ENCODE measurements around the gene CIDEB.

Gene CIDEB

DNA sequence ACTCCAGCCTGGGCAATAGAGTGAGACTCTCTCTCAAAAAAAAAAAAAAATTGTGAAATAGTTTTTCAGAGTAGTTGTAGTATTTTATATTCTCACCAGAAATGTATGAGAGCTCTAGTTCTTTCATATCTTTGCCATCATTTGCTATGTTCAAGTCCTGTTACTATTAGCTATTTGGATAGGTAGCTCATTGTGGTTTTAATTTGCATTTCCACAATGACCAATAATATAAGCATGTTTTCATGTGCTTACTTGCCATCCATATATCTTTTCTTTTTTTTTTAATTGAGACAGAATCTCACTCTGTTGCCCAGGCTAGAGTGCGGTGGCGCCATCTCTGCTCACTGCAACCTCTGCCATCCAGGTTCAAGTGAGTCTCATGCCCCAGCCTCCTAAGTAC lies 40.4 kb upstream of the CIDEB start:
- TF ChIP-seq, protein P1, sequence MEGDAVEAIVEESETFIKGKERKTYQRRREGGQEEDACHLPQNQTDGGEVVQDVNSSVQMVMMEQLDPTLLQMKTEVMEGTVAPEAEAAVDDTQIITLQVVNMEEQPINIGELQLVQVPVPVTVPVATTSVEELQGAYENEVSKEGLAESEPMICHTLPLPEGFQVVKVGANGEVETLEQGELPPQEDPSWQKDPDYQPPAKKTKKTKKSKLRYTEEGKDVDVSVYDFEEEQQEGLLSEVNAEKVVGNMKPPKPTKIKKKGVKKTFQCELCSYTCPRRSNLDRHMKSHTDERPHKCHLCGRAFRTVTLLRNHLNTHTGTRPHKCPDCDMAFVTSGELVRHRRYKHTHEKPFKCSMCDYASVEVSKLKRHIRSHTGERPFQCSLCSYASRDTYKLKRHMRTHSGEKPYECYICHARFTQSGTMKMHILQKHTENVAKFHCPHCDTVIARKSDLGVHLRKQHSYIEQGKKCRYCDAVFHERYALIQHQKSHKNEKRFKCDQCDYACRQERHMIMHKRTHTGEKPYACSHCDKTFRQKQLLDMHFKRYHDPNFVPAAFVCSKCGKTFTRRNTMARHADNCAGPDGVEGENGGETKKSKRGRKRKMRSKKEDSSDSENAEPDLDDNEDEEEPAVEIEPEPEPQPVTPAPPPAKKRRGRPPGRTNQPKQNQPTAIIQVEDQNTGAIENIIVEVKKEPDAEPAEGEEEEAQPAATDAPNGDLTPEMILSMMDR (conservative IDR thresholded peaks at IDR 0.05; ENCODE audit: control insufficient read depth, insufficient read depth, low read depth, low read length) = no peak
- no peak for DNase-seq (ENCODE audit: low read depth)
- no peak overlapping the region for H3K4me3 ChIP-seq (ENCODE audit: control insufficient read depth, low read depth, low read length)

DNA sequence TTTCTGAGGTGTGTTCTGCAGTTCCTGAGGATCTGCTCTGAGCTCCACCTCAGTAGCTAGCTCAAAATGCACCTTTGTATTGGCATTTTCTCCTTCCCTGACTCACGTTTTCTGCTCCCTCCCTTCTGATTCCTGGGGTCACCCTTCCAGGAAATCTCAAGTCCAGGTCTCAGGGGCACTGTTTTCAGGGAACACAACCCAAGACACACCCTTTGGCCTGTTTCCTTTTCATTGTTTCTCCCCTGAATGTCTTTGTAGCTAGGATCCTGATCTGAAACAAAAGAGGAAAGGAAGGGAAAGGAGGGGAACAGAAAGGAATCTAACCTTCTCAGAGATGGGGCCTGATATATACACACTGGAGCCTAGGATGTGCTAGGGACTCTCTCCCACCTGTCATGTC lies 39.4 kb upstream of the CIDEB start:
- DNase-seq (ENCODE audit: low read depth) = no peak
- H3K4me3 ChIP-seq (ENCODE audit: control insufficient read depth, low read depth, low read length) = no peak overlapping the region
- TF ChIP-seq, protein P1 (conservative IDR thresholded peaks at IDR 0.05; ENCODE audit: control insufficient read depth, insufficient read depth, low read depth, low read length) = no peak

DNA sequence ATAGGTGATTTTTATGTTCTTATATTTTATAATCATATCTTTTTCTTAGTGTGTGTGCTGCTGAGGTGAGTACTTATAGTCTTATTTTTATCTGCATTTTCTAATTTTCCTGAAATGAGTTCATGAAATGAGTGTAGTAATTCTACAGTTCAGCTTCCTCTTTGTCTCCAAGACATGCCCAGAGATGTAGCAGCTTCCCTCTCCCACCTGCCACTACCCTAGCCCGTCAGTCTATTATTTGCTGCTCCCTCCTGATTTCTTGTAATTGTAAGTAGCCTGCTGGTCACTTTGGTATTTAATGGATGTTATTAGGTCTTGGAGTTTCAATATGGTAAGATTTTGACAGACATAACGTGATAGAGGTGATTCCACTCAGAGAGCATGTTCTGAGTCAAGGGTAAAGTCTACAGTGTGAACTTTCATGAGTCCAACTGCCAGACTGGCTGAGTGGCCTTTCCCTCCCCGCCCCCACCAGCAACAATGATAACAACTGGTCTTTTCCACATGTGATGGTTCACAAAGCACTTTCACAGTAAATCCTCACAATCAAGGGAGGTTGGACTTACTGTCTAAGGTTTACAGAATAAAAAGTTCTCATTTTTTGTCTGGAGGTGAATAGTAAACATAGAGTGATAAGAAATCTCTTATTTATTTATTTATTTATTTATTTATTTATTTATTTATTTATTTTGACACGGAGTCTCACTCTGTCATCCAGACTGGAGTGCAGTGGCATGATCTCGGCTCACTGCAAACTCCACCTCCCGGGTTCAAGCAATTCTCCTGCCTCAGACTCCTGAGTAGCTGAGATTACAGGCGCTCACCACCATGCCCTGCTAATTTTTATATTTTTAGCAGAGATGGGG lies 36.3 kb upstream of the CIDEB start:
- DNase-seq (ENCODE audit: low read depth) = no peak
- H3K4me3 ChIP-seq (ENCODE audit: control insufficient read depth, low read depth, low read length) = no peak overlapping the region
- TF ChIP-seq, protein P1 (conservative IDR thresholded peaks at IDR 0.05; ENCODE audit: control insufficient read depth, insufficient read depth, low read depth, low read length) = no peak

DNA sequence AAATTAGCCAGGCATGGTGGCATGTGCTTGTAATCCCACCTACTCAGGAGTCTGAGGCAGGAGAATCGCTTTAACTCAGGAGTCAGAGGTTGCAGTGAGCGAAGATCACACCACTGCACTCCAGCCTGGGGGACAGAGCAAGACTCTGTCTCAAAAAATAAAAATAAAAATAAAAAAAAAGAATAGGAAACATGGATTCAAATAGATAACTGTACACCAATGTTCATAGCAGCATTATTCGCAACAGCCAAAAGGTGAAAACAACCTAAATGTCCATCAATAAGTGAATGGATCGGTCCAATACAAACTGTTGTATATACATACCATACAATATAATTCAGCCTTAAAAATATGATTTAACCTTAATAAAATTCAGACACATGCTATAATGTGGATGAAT lies 35.1 kb upstream of the CIDEB start:
- DNase-seq (ENCODE audit: low read depth) = no peak
- no peak overlapping the region for H3K4me3 ChIP-seq (ENCODE audit: control insufficient read depth, low read depth, low read length)
- TF ChIP-seq, protein P1 (conservative IDR thresholded peaks at IDR 0.05; ENCODE audit: control insufficient read depth, insufficient read depth, low read depth, low read length) = no peak

DNA sequence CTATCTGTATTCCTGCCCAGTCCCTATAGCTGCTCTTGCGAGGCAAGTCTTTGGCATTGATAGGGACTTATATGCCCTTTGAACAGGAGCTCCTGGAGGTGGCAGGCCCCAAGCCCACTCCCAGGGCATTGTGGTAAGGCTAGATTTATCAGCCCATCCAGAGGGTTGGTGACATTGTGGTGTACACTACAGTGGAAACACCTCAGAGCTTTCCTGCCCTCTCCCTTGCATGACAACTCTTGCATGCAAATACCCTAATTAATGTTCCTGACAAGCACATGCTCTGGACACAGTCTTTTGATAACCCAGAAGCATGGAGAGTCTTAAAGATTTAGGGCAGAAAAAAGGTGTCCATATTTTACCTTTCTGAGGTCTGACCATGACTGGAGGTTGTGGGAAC lies 32.8 kb upstream of the CIDEB start:
- TF ChIP-seq, protein P1 (conservative IDR thresholded peaks at IDR 0.05; ENCODE audit: control insufficient read depth, insufficient read depth, low read depth, low read length) = no peak
- no peak for DNase-seq (ENCODE audit: low read depth)
- H3K4me3 ChIP-seq (ENCODE audit: control insufficient read depth, low read depth, low read length) = no peak overlapping the region

DNA sequence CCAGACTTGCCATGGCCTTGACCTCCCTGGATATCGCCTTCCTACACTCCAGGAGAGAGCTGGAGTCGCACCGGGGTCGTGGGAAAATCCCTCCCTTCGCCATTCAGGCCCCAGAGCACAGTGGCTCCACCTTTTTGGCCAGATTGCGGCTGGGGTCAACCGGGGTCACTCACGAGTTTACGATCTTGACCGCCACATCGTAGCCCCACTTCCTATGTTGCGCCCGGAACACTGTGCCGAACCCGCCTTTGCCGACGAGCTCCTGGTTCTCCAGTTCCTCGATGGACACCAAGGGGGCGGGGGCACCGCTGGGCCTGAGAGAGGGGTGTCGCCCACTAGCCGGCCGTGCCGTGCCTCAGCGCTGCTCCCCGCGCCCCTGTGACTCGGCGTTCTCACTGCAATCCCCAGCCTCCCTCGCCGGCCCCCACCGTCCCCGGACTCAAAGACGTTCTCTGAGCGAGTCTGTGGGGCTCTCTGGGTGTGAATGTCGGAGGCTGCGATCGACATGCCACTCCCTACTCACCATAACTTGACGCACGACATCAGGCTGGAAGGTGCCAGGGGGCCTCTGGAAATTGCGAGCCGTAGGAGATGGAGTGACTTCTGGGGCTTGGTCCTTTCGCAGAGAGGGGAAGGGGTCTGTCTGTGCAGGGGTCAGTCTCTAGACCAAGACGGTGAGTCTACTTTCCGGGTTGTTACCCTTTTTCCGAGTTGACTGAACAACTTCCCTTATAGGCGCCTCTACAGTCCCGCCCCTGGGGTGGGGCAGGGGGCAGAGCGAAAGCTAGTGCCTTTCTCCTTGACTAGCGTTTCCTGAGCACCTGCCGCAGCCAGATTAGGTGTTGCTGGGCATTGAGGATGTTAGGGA lies 31.7 kb upstream of the CIDEB start, which contains the start of gene RIPK3:
RIPK3 (minus strand) TSS at position 708 of the 868 bp plus-strand sequence; CDS start at position 543, 165 bp downstream.
- DNase-seq (ENCODE audit: low read depth) = no peak
- TF ChIP-seq, protein P1 (conservative IDR thresholded peaks at IDR 0.05; ENCODE audit: control insufficient read depth, insufficient read depth, low read depth, low read length) = no peak
- H3K4me3 ChIP-seq (ENCODE audit: control insufficient read depth, low read depth, low read length) = no peak within 1 kb of the TSS

All from fibroblast of mammary gland (primary cell).